ENCODE data around the gene SOX18.

DNA sequence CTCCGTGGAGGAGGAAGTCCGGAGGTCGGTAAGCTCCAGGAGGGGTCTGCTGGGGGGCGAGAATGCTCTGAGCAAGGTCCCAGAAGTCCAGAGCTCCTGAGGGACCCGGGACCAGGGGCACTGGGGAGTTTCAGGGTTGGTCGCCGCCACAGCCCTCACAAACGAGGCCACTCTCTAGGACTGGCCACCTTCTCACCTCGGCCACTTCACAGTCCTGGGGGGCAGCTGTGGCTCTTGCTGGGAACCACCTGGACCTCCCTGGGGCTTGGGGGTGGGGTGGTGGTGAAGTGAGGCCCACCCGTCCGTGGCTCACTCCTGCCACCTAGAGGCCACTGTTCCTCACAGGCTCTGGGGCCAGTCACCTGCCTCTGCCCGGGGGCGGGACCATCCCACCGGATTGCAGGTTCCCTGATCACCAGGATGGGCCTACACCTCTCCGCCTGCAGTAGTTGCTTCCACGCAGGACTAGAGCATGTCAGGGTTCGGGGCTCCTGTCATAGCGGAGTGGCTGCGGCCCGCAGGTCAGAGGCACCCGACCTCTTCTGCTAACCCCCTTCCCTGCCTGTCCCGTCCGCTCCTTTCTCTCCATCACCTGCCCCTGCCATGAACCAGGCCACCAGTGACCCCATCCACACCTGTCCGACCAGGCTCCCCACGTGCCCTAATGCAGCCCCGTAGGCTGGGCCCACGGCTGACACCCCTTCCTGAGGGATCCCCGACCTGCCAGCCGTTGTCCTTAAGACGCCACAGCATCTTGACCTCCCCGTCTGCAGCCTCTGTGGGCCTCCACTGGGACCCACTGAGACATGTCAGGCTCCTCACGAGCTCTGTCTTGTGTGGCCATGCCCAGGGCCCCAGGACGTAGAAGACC, 8.4 kb upstream of the SOX18 start:
- TF ChIP-seq, protein P1, sequence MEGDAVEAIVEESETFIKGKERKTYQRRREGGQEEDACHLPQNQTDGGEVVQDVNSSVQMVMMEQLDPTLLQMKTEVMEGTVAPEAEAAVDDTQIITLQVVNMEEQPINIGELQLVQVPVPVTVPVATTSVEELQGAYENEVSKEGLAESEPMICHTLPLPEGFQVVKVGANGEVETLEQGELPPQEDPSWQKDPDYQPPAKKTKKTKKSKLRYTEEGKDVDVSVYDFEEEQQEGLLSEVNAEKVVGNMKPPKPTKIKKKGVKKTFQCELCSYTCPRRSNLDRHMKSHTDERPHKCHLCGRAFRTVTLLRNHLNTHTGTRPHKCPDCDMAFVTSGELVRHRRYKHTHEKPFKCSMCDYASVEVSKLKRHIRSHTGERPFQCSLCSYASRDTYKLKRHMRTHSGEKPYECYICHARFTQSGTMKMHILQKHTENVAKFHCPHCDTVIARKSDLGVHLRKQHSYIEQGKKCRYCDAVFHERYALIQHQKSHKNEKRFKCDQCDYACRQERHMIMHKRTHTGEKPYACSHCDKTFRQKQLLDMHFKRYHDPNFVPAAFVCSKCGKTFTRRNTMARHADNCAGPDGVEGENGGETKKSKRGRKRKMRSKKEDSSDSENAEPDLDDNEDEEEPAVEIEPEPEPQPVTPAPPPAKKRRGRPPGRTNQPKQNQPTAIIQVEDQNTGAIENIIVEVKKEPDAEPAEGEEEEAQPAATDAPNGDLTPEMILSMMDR (IDR thresholded peaks at IDR 0.05), result peak; percentile 60 to 92 (median 64)
- no peak for TF ChIP-seq POLR2AphosphoS5 (IDR thresholded peaks at IDR 0.05)
- TF ChIP-seq EP300 (IDR thresholded peaks at IDR 0.05), result no peak
